Activated B cell treated with CpG ODN at 0.5 μM for 24 hours (primary cell): ENCODE measurements around the gene WNT7B. TPM values are rescaled to one million over a fixed set of nuclear protein-coding genes. Genes with fewer than 3 reads are reported as not detected.

Experiments used
- ATAC-seq: fragments of 200-7000 bp; cut with Tn5 transposase; one replicate; pipeline ENCODE4 v1.10.0; 2021; ENCODE audit warnings: low read depth, mild to moderate bottlenecking, moderate library complexity
- CTCF ChIA-PET: fragments of 350-600 bp; sonication (Branson Sonifier 250); formaldehyde crosslinking; loops from one replicate; lab custom pipeline; 2021; ENCODE audit warnings: antibody characterized with exemption; lab: Charles Lee
- POLR2A ChIA-PET: fragments of 350-600 bp; sonication (Branson Sonifier 250); formaldehyde crosslinking; loops from one replicate; lab custom pipeline; 2021; ENCODE audit warnings: antibody characterized with exemption; lab: Charles Lee
- DNase-seq: peaks from one replicate; pipeline ENCODE4 v3.0.0; 2022
- H3K27ac Mint-ChIP-seq: one replicate; pipeline ENCODE4 v1.8.0; 2020; ENCODE audit warnings: mixed read lengths
- H3K27me3 Mint-ChIP-seq: one replicate; pipeline ENCODE4 v1.8.0; 2021; ENCODE audit warnings: mixed read lengths
- H3K36me3 Mint-ChIP-seq: one replicate; pipeline ENCODE4 v1.8.0; 2021; ENCODE audit warnings: low read depth, mixed read lengths
- H3K4me1 Mint-ChIP-seq: one replicate; pipeline ENCODE4 v1.8.0; 2021; ENCODE audit warnings: mixed read lengths
- H3K4me3 Mint-ChIP-seq: one replicate; pipeline ENCODE4 v1.8.0; 2020; ENCODE audit warnings: mild to moderate bottlenecking, mixed read lengths
- H3K9me3 Mint-ChIP-seq: one replicate; pipeline ENCODE4 v1.8.0; 2020; ENCODE audit warnings: mixed read lengths
- CTCF ChIP-seq: fragments of 200-600 bp; IDR thresholded peaks from one replicate; pipeline ENCODE4 v1.8.0; 2022; ENCODE audit warnings: antibody characterized with exemption, mild to moderate bottlenecking
- intact Hi-C: fragments of 100-400 bp; cut with micrococcal nuclease; formaldehyde crosslinking; loops from one replicate; pipeline ENCODE4 v1.15.1; 2024
- total RNA-seq: library from RNA; stranded (reverse); gene quantifications from 2 replicates; pipeline ENCODE4 v1.2.3, GENCODE V29; 2022

Gene WNT7B
- not detected in 2 replicates for total RNA-seq

- intact Hi-C loops: no loop called here
- Mint-ChIP-seq H3K4me3 (peak within 1 kb of the TSS; percentile 60), H3K36me3 (no peaks in the 10 kb centered on the region), H3K27ac (no peak within 1 kb of the TSS), H3K27me3 (peaks cover 31% of the 10 kb centered on the region), H3K4me1 (peaks cover 25% of the 10 kb centered on the region), H3K9me3 (no peaks in the 10 kb centered on the region)
- DNase-seq (no peak), ATAC-seq (no peak)
- ChIA-PET CTCF (interaction anchor here (0.6 kb wide), 1 partner anchor 1898 kb away, joined by 3 read pairs; no protein-coding TSS in a partner anchor), POLR2A (interaction anchor here (0.8 kb wide), 1 partner anchor 347 kb away, joined by 9 read pairs; no protein-coding TSS in a partner anchor)
- TF ChIP-seq CTCF: no peak
Observed at GRCh38 chr22:45977003-45977411, at the start of gene WNT7B. WNT7B (minus strand) TSS chr22:45977162; CDS start chr22:45976754, 408 bp downstream.

DNA sequence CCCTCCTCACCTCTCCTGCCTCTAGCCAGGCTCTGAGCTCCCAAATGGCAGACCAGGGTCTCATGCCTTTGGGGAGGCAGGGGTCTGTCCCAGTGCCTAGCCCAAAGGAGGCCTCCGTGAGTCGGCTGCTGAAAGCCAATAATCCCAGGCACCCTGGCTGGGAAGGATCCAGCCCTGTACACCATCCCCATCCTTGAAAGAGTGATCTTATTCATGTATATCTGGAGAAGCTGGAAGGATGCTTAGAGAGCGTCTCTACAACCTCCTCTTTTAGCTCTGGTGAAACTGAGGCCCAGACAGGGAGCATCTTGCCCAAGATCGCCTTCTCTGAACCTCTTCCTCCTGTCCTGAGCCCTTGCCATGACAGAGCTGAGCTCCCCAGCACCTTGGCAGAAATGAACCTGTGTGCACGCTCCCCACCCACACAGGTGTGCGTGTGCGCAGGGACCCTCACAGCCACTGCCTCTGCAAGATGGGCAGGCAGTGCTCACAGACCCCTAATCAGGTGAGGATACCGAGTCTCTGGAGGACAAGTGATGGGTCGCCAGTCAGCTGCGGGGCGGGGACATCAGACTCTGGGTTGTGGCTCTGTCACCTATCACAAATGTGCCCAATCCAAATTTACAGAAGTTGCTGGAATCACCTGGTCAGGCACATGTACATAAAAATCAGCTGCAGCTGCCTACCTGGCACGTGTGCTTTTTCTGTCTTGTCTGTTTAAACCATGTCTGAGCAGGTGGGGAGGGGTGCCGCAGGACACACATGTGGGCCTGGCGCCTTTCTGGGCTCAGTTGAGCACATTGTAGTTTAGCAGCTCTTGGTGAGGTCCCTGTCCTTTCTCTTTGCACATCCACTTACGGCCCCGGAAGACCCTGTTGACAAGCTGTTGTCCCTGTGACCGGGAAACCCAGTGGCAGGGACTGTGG is 49.3 kb upstream of the WNT7B start:
- H3K27ac Mint-ChIP-seq: no peak overlapping the region
- POLR2A ChIA-PET: interaction anchor here (0.8 kb wide), 1 partner anchor 9 kb away, joined by 3 read pairs; no protein-coding TSS in a partner anchor

GRCh38 chr22:46025225-46025972 is 48.4 kb upstream of the WNT7B start:
- Mint-ChIP-seq H3K9me3 (no peaks in the 10 kb centered on the region), H3K4me3 (no peak overlapping the region), H3K36me3 (no peaks in the 10 kb centered on the region), H3K27me3 (peaks cover 44% of the 10 kb centered on the region), H3K4me1 (peaks cover 6% of the 10 kb centered on the region), H3K27ac (no peak overlapping the region)
- ChIA-PET CTCF (interaction anchor here (1.5 to 1.6 kb wide), 2 partner anchors 19 to 162 kb away, joined by 3 to 5 read pairs; no protein-coding TSS in a partner anchor), POLR2A (interaction anchor here (0.7 kb wide), 1 partner anchor 11 kb away, joined by 3 read pairs; no protein-coding TSS in a partner anchor)
- TF ChIP-seq CTCF: no peak
- intact Hi-C loops: no loop called here
- no peak for DNase-seq
- no peak for ATAC-seq

More for the DNA sequence above, 49.3 kb upstream of the WNT7B start:
- CTCF ChIA-PET: interaction anchor here (1.5 to 1.6 kb wide), 2 partner anchors 20 to 163 kb away, joined by 3 to 5 read pairs; no protein-coding TSS in a partner anchor
- TF ChIP-seq CTCF: no peak
- Mint-ChIP-seq H3K4me1 (peaks cover 6% of the 10 kb centered on the region), H3K27me3 (peaks cover 41% of the 10 kb centered on the region), H3K4me3 (no peak overlapping the region), H3K36me3 (no peaks in the 10 kb centered on the region), H3K9me3 (no peaks in the 10 kb centered on the region)
- intact Hi-C loops: no loop called here
- DNase-seq: no peak
- no peak for ATAC-seq

DNA sequence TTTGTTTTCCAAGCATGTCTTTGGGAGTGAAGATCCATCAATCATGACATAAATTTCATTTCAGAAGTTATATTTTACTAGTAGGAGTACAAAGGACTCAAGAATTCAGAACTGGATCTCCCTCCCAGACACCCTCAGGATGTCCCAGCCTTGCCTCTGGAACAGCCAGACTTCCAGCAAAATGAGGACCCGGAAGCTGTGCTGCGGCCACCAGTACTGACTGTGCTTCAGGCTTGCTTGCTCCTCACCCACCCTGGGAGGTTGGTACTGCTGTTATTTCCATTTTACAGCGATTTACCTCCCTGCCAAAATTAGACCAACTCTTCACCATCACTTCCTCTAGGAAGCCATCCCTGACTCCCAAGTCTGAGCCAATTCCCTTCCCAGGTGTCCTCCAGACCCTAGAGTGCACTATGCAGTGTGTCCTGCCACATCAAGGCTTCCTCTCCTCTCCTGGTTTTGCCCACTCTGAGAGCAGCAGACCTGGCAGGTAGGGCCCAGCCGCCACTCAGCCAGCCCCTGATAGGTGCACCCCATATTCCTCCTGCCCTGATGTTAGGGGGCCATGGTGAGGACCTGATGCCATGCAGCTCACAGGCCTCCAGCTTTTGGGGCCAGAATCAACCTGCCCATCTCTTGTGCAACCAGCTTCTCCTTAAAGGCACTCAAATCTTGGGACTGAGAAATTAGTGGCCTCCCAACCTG is 47.3 kb upstream of the WNT7B start:
- peaks cover 6% of the 10 kb centered on the region for H3K4me1 Mint-ChIP-seq
- no peak overlapping the region for H3K27ac Mint-ChIP-seq
- ATAC-seq (no peak), DNase-seq (no peak)
- H3K27me3 Mint-ChIP-seq: peaks cover 44% of the 10 kb centered on the region
- ChIA-PET POLR2A (interaction anchor here (0.7 kb wide), 1 partner anchor 12 kb away, joined by 3 read pairs; no protein-coding TSS in a partner anchor), CTCF (interaction anchor here (1.3 kb wide), 1 partner anchor 18 kb away, joined by 3 read pairs; no protein-coding TSS in a partner anchor)
- intact Hi-C loops: no loop called here
- H3K9me3 Mint-ChIP-seq: no peaks in the 10 kb centered on the region
- H3K4me3 Mint-ChIP-seq: no peak overlapping the region
- no peaks in the 10 kb centered on the region for H3K36me3 Mint-ChIP-seq
- no peak for TF ChIP-seq CTCF
